NCI-H1105 (cell line): ENCODE data around the gene NOL4.

Experiments
- DNase-seq: peaks from one replicate; lab custom pipeline; 2025; lab: John Stamatoyannopoulos, UW

NOL4 gene

GRCh38 chr18:34189656-34190435 lies 34.9 kb downstream of the NOL4 start:
- DNase-seq = peak; percentile 3
